ENCODE results near the gene OPN4. TPM values are rescaled to one million over a fixed set of nuclear protein-coding genes. Genes with fewer than 3 reads are reported as not detected.

The OPN4 gene
- total RNA-seq, 2 donors from 2014 or later = not detected

- intact Hi-C loops (cut with DNase I) = no loop called here
- DNase-seq (no peak), ATAC-seq (no peak)
- WGBS, 2 donors = 94% methylated on average over 10 to 16 of the region's 16 CpGs
- no peak overlapping the region for H3K27ac ChIP-seq
- H3K27me3 ChIP-seq = no peaks in the 10 kb centered on the region
- H3K4me3 ChIP-seq = no peak overlapping the region
- H3K36me3 ChIP-seq (replicated peaks in 1 of 2; ENCODE audit: insufficient read depth in 1 of 2, low read depth in 2 of 2) = no peaks in the 10 kb centered on the region
- no peak for TF ChIP-seq POLR2A (IDR thresholded peaks at IDR 0.05)
- no peak for TF ChIP-seq CTCF (IDR thresholded peaks at IDR 0.05)
- no peaks in the 10 kb centered on the region for H3K9me3 ChIP-seq
- peaks cover 12% of the 10 kb centered on the region for H3K4me1 ChIP-seq
These were observed 55.2 kb downstream of the OPN4 start for GRCh38 chr10:86709396-86710185.

GRCh38 chr10:86710987-86711512, 56.7 kb downstream of the OPN4 start:
- intact Hi-C loops (cut with DNase I) = no loop called here
- H3K36me3 ChIP-seq (replicated peaks in 1 of 2; ENCODE audit: insufficient read depth in 1 of 2, low read depth in 2 of 2) = no peaks in the 10 kb centered on the region
- peak; percentile 87 to 91 (median 88) for DNase-seq

GRCh38 chr10:86711513-86712316, 57.4 kb downstream of the OPN4 start:
- H3K36me3 ChIP-seq (replicated peaks in 1 of 2; ENCODE audit: insufficient read depth in 1 of 2, low read depth in 2 of 2) = no peaks in the 10 kb centered on the region
- intact Hi-C loops (cut with DNase I) = no loop called here
- peak overlapping the region; percentile 39 to 69 for H3K4me3 ChIP-seq
- H3K27me3 ChIP-seq = no peaks in the 10 kb centered on the region
- H3K4me1 ChIP-seq = peaks cover 12% of the 10 kb centered on the region
- H3K27ac ChIP-seq = peak overlapping the region; percentile 86 to 95 (median 92)
- peak; percentile 56 for ATAC-seq
- WGBS, 2 donors = 0 to 1% methylated on average over 3 to 64 of the region's 82 CpGs
- peak; percentile 47 to 61 (median 52) for DNase-seq
- no peaks in the 10 kb centered on the region for H3K9me3 ChIP-seq
- no peak for TF ChIP-seq CTCF (IDR thresholded peaks at IDR 0.05)
- TF ChIP-seq POLR2A (IDR thresholded peaks at IDR 0.05) = no peak

More at GRCh38 chr10:86710987-86711512, 56.7 kb downstream of the OPN4 start:
- TF ChIP-seq POLR2A (IDR thresholded peaks at IDR 0.05) (peak; percentile 70 to 74 (median 70)), CTCF (IDR thresholded peaks at IDR 0.05) (peak; percentile 74 to 98 (median 89))
- Histone ChIP-seq H3K27me3 (no peaks in the 10 kb centered on the region), H3K9me3 (no peaks in the 10 kb centered on the region), H3K27ac (peak overlapping the region; percentile 86 to 95 (median 92)), H3K4me1 (peaks cover 12% of the 10 kb centered on the region), H3K4me3 (peak overlapping the region; percentile 39 to 69)
- peak; percentile 96 for ATAC-seq
- WGBS, 2 donors = 5 to 12% methylated on average over 16 to 33 of the region's 46 CpGs

GRCh38 chr10:86712317-86712707, 58.0 kb downstream of the OPN4 start:
- peaks cover 12% of the 10 kb centered on the region for H3K4me1 ChIP-seq
- H3K4me3 ChIP-seq = peak overlapping the region in 1 of 2 donors; percentile 69
- H3K36me3 ChIP-seq (replicated peaks in 1 of 2; ENCODE audit: insufficient read depth in 1 of 2, low read depth in 2 of 2) = no peaks in the 10 kb centered on the region
- TF ChIP-seq POLR2A (IDR thresholded peaks at IDR 0.05) (no peak), CTCF (IDR thresholded peaks at IDR 0.05) (no peak)
- DNase-seq = no peak
- intact Hi-C loops (cut with DNase I) = no loop called here
- no peak for ATAC-seq
- no peaks in the 10 kb centered on the region for H3K9me3 ChIP-seq
- WGBS, 2 donors = 61 to 73% methylated on average over 9 of the region's 9 CpGs
- H3K27me3 ChIP-seq = no peaks in the 10 kb centered on the region
- H3K27ac ChIP-seq = peak overlapping the region; percentile 86 to 95 (median 92)

Measured in body of pancreas (tissue), 4 donors.